ENCODE measurements around the gene TUBG1. TPM values are rescaled to one million over a fixed set of nuclear protein-coding genes. Genes with fewer than 3 reads are reported as not detected.
"Not testable (repeated sequence)": the region's sequence is repeated elsewhere in the genome, so short reads cannot be mapped to it uniquely, and the experiment has no call there.

TUBG1 gene
- total and polyA plus RNA-seq, 2 of the 8 experiments (the other 6 are each of a cell fraction or from before 2014, with no cell fraction given): 109 to 208 TPM

DNA sequence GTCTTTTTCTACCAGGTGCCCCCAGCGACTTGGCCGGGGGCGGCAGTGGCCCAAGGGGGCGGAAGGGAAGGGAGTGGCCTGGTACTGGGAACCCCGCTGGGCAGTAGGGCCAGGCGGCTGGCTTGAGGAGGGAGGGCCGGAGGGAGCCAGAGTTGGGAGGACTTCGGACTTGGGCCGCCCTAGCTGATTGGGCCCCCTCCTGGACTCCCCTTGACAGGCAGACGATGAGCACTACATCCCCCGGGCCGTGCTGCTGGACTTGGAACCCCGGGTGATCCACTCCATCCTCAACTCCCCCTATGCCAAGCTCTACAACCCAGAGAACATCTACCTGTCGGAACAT is 50.4 kb downstream of the TUBG1 start:
- H4K20me1 ChIP-seq (replicated peaks in 1 of 2; ENCODE audit: control insufficient read depth in 1 of 2, insufficient read depth in 2 of 2, low read length in 2 of 2); H4K5ac ChIP-seq (ENCODE audit: insufficient read length, low read depth, low read length); H2BK20ac ChIP-seq (ENCODE audit: low read length); H2BK15ac ChIP-seq (ENCODE audit: low read length); H3K9ac ChIP-seq (replicated peaks in 1 of 4; ENCODE audit: extremely low read depth in 1 of 4, low read depth in 3 of 4, low read length in 3 of 4); H2BK5ac ChIP-seq (ENCODE audit: low read depth, low read length); DNase-seq (ENCODE audit: low read depth in 1 of 2, low spot score in 2 of 2); H3K27me3 ChIP-seq (replicated peaks in 1 of 4; ENCODE audit: control insufficient read depth in 3 of 4, extremely low read depth in 1 of 4, insufficient read depth in 3 of 4, low read length in 3 of 4); H3K18ac ChIP-seq (ENCODE audit: extremely low read depth, low read length); H4K8ac ChIP-seq (ENCODE audit: extremely low read depth, insufficient read depth, low read length); H2BK120ac ChIP-seq (replicated peaks; ENCODE audit: low read depth, low read length); H3K4ac ChIP-seq (replicated peaks; ENCODE audit: insufficient read length, low read depth, low read length); H3K9me3 ChIP-seq (ENCODE audit: insufficient read depth in 2 of 2, low read depth in 1 of 2, low read length in 1 of 2); H3K56ac ChIP-seq (replicated peaks; ENCODE audit: insufficient read length, low read depth, low read length); H3K23me2 ChIP-seq (ENCODE audit: low read depth, low read length); H3K79me2 ChIP-seq (ENCODE audit: control insufficient read depth in 1 of 2, insufficient read depth in 2 of 2, low read length in 2 of 2); FAIRE-seq; H3K14ac ChIP-seq (ENCODE audit: insufficient read length); H3K36me3 ChIP-seq (ENCODE audit: control insufficient read depth in 2 of 4, insufficient read depth in 4 of 4, low read length in 3 of 4); H3K27ac ChIP-seq (ENCODE audit: low read depth, low read length); H2BK12ac ChIP-seq (ENCODE audit: low read depth, low read length); H3K23ac ChIP-seq (ENCODE audit: insufficient read length); H4K91ac ChIP-seq (replicated peaks; ENCODE audit: insufficient read length, low read length); H2AK5ac ChIP-seq (ENCODE audit: low read depth, low read length); H3K79me1 ChIP-seq (ENCODE audit: low read depth, low read length); H2AFZ ChIP-seq (ENCODE audit: low read length): not testable (repeated sequence)
- H3K4me1 ChIP-seq (replicated peaks in 1 of 4; ENCODE audit: control insufficient read depth in 3 of 4, insufficient read depth in 4 of 4, low read length in 3 of 4): peaks cover 0 to 11% (median 6%) of the 10 kb centered on the region in 4 experiments; a peak in 5 of 7 replicates
- peak overlapping the region; percentile 72 to 84 for H3K4me2 ChIP-seq (ENCODE audit: insufficient read depth in 1 of 2, low read depth in 2 of 2, low read length in 2 of 2)
- CTCF ChIA-PET (ENCODE audit: partially characterized antibody): interaction anchor here (0.9 to 6.4 kb wide), 5 partner anchors 14 to 21 kb away, joined by 3 to 36 read pairs (median 4); partner anchors contain the start of genes CCR10 and PLEKHH3
- H3K4me3 ChIP-seq (ENCODE audit: extremely low read depth in 1 of 4, insufficient read depth in 2 of 4, low read depth in 3 of 4, low read length in 4 of 4): peak overlapping the region; percentile 66 to 84 (median 80); a peak in 7 of 8 replicates
- WGBS, 2 experiments (ENCODE audit: extremely low coverage in 1 of 2, insufficient coverage in 1 of 2, insufficient read length in 1 of 2, insufficient replicate concordance in 2 of 2, low coverage in 1 of 2, low lambda C conversion rate in 2 of 2, missing lambda C conversion rate in 1 of 2): 27% methylated on average over 3 of the region's 14 CpGs; no CpG with 5 or more reads in 1 of the 2 experiments
- POLR2A ChIA-PET (ENCODE audit: partially characterized antibody): interaction anchor here (1.1 to 16.6 kb wide), 5 partner anchors 9 to 54 kb away, joined by 3 to 239 read pairs (median 4); partner anchors contain the start of genes CCR10 and PLEKHH3

All from H1 (cell line).